ENCODE measurements around the gene HELZ2. TPM values are rescaled to one million over a fixed set of nuclear protein-coding genes. Genes with fewer than 3 reads are reported as not detected.

HELZ2 gene
- total and polyA plus RNA-seq, 4 donors, result 2.3 to 41.6 (median 14.0) TPM

GRCh38 chr20:63540417-63541186 is 33.4 kb downstream of the HELZ2 start:
- no peak overlapping the region for H3K4me3 ChIP-seq (ENCODE audit: low read length in 2 of 2)
- H3K36me3 ChIP-seq (ENCODE audit: control insufficient read depth in 1 of 2, insufficient read depth in 2 of 2, low read length in 1 of 2), result no peaks in the 10 kb centered on the region
- ATAC-seq (ENCODE audit: low FRiP score) (no peak), DNase-seq (no peak)
- no peaks in the 10 kb centered on the region for H3K27me3 ChIP-seq (ENCODE audit: control insufficient read depth in 1 of 2, insufficient read depth in 2 of 2, low read length in 1 of 2)
- H3K4me1 ChIP-seq (ENCODE audit: control insufficient read depth in 1 of 2, insufficient read depth in 2 of 2, low read length in 2 of 2), result no peaks in the 10 kb centered on the region
- no peaks in the 10 kb centered on the region for H3K9me3 ChIP-seq (ENCODE audit: control insufficient read depth, low read length)
- H3K27ac ChIP-seq (ENCODE audit: low read depth in 1 of 2, low read length in 2 of 2), result no peak overlapping the region
- WGBS, 2 donors, result 52 to 59% methylated on average over 49 of the region's 49 CpGs
- intact Hi-C loops (cut with DNase I), result no loop called here

GRCh38 chr20:63539441-63540370 is 34.3 kb downstream of the HELZ2 start:
- no peak for DNase-seq

GRCh38 chr20:63539092-63539430 is 35.0 kb downstream of the HELZ2 start:
- ATAC-seq (ENCODE audit: low FRiP score) (no peak), DNase-seq (no peak)
- WGBS, 2 donors, result 88 to 94% methylated on average over 12 of the region's 12 CpGs
- Histone ChIP-seq H3K27ac (ENCODE audit: low read depth in 1 of 2, low read length in 2 of 2) (no peak overlapping the region), H3K27me3 (ENCODE audit: control insufficient read depth in 1 of 2, insufficient read depth in 2 of 2, low read length in 1 of 2) (no peaks in the 10 kb centered on the region), H3K4me1 (ENCODE audit: control insufficient read depth in 1 of 2, insufficient read depth in 2 of 2, low read length in 2 of 2) (no peaks in the 10 kb centered on the region), H3K9me3 (ENCODE audit: control insufficient read depth, low read length) (no peaks in the 10 kb centered on the region), H3K4me3 (ENCODE audit: low read length in 2 of 2) (no peak overlapping the region), H3K36me3 (ENCODE audit: control insufficient read depth in 1 of 2, insufficient read depth in 2 of 2, low read length in 1 of 2) (no peaks in the 10 kb centered on the region)
- intact Hi-C loops (cut with DNase I), result loop anchor here in 1 of 2 donors (5.0 to 10.0 kb wide), 3 partner anchors 116 to 323 kb away; partner anchors contain the start of genes ABHD16B, RTEL1 and STMN3

More at GRCh38 chr20:63539441-63540370, 34.3 kb downstream of the HELZ2 start:
- intact Hi-C loops (cut with DNase I), result loop anchor here in 1 of 2 donors (5.0 to 10.0 kb wide), 3 partner anchors 115 to 323 kb away; partner anchors contain the start of genes ABHD16B, RTEL1 and STMN3
- ATAC-seq (ENCODE audit: low FRiP score), result no peak
- 89 to 94% methylated on average over 27 to 29 of the region's 29 CpGs for WGBS, 2 donors
- Histone ChIP-seq H3K4me3 (ENCODE audit: low read length in 2 of 2) (no peak overlapping the region), H3K27me3 (ENCODE audit: control insufficient read depth in 1 of 2, insufficient read depth in 2 of 2, low read length in 1 of 2) (no peaks in the 10 kb centered on the region), H3K27ac (ENCODE audit: low read depth in 1 of 2, low read length in 2 of 2) (no peak overlapping the region), H3K36me3 (ENCODE audit: control insufficient read depth in 1 of 2, insufficient read depth in 2 of 2, low read length in 1 of 2) (no peaks in the 10 kb centered on the region), H3K4me1 (ENCODE audit: control insufficient read depth in 1 of 2, insufficient read depth in 2 of 2, low read length in 2 of 2) (no peaks in the 10 kb centered on the region), H3K9me3 (ENCODE audit: control insufficient read depth, low read length) (no peaks in the 10 kb centered on the region)

- DNase-seq (no peak), ATAC-seq (ENCODE audit: low FRiP score) (peak; percentile 33)
- Histone ChIP-seq H3K4me3 (ENCODE audit: low read length in 2 of 2) (no peak overlapping the region), H3K27me3 (ENCODE audit: control insufficient read depth in 1 of 2, insufficient read depth in 2 of 2, low read length in 1 of 2) (no peaks in the 10 kb centered on the region), H3K4me1 (ENCODE audit: control insufficient read depth in 1 of 2, insufficient read depth in 2 of 2, low read length in 2 of 2) (no peaks in the 10 kb centered on the region), H3K36me3 (ENCODE audit: control insufficient read depth in 1 of 2, insufficient read depth in 2 of 2, low read length in 1 of 2) (no peaks in the 10 kb centered on the region), H3K27ac (ENCODE audit: low read depth in 1 of 2, low read length in 2 of 2) (no peak overlapping the region), H3K9me3 (ENCODE audit: control insufficient read depth, low read length) (no peaks in the 10 kb centered on the region)
- intact Hi-C loops (cut with DNase I), result loop anchor here in 1 of 2 donors (1.0 to 10.0 kb wide), 4 partner anchors 116 to 436 kb away; partner anchors contain the start of genes ABHD16B, RTEL1 and STMN3
- WGBS, 2 donors, result 48 to 52% methylated on average over 26 to 27 of the region's 27 CpGs
Observed at GRCh38 chr20:63538204-63539091, 35.6 kb downstream of the HELZ2 start.

GRCh38 chr20:63537525-63538203 is 36.4 kb downstream of the HELZ2 start:
- no peaks in the 10 kb centered on the region for H3K9me3 ChIP-seq (ENCODE audit: control insufficient read depth, low read length)
- H3K36me3 ChIP-seq (ENCODE audit: control insufficient read depth in 1 of 2, insufficient read depth in 2 of 2, low read length in 1 of 2), result no peaks in the 10 kb centered on the region
- no peak overlapping the region for H3K27ac ChIP-seq (ENCODE audit: low read depth in 1 of 2, low read length in 2 of 2)
- DNase-seq (peak; percentile 94), ATAC-seq (ENCODE audit: low FRiP score) (peak; percentile 90)
- H3K4me3 ChIP-seq (ENCODE audit: low read length in 2 of 2), result no peak overlapping the region
- intact Hi-C loops (cut with DNase I), result loop anchor here (1.0 to 10.0 kb wide), 5 partner anchors 117 to 437 kb away; partner anchors contain the start of genes ABHD16B (in 1 of the 2), RTEL1 (in 1 of the 2) and STMN3 (in 1 of the 2)
- 15 to 17% methylated on average over 26 to 34 of the region's 34 CpGs for WGBS, 2 donors
- H3K27me3 ChIP-seq (ENCODE audit: control insufficient read depth in 1 of 2, insufficient read depth in 2 of 2, low read length in 1 of 2), result no peaks in the 10 kb centered on the region
- no peaks in the 10 kb centered on the region for H3K4me1 ChIP-seq (ENCODE audit: control insufficient read depth in 1 of 2, insufficient read depth in 2 of 2, low read length in 2 of 2)

GRCh38 chr20:63536997-63537524 is 37.0 kb downstream of the HELZ2 start, which contains the start of gene PTK6:
Gene PTK6 (minus strand): TSS chr20:63537376. CDS start chr20:63537314, 62 bp downstream.
- Histone ChIP-seq H3K27ac (ENCODE audit: low read depth in 1 of 2, low read length in 2 of 2) (no peak within 1 kb of the TSS), H3K4me3 (ENCODE audit: low read length in 2 of 2) (no peak within 1 kb of the TSS), H3K4me1 (ENCODE audit: control insufficient read depth in 1 of 2, insufficient read depth in 2 of 2, low read length in 2 of 2) (no peaks in the 10 kb centered on the region), H3K27me3 (ENCODE audit: control insufficient read depth in 1 of 2, insufficient read depth in 2 of 2, low read length in 1 of 2) (no peaks in the 10 kb centered on the region), H3K36me3 (ENCODE audit: control insufficient read depth in 1 of 2, insufficient read depth in 2 of 2, low read length in 1 of 2) (no peaks in the 10 kb centered on the region), H3K9me3 (ENCODE audit: control insufficient read depth, low read length) (no peaks in the 10 kb centered on the region)
- 82 to 84% methylated on average over 26 to 29 of the region's 29 CpGs for WGBS, 2 donors
- DNase-seq (peak in 1 of 2 donors; percentile 79), ATAC-seq (ENCODE audit: low FRiP score) (peak; percentile 13)
- intact Hi-C loops (cut with DNase I), result loop anchor here (2.0 to 10.0 kb wide), 4 partner anchors 118 to 438 kb away; partner anchors contain the start of genes ABHD16B (in 1 of the 2), RTEL1 (in 1 of the 2) and STMN3 (in 1 of the 2)

GRCh38 chr20:63536241-63536977 is 37.6 kb downstream of the HELZ2 start:
- intact Hi-C loops (cut with DNase I), result loop anchor here (2.0 to 10.0 kb wide), 4 partner anchors 118 to 438 kb away; partner anchors contain the start of genes ABHD16B (in 1 of the 2), RTEL1 (in 1 of the 2) and STMN3 (in 1 of the 2)
- no peaks in the 10 kb centered on the region for H3K4me1 ChIP-seq (ENCODE audit: control insufficient read depth in 1 of 2, insufficient read depth in 2 of 2, low read length in 2 of 2)
- no peaks in the 10 kb centered on the region for H3K9me3 ChIP-seq (ENCODE audit: control insufficient read depth, low read length)
- no peak overlapping the region for H3K27ac ChIP-seq (ENCODE audit: low read depth in 1 of 2, low read length in 2 of 2)
- H3K36me3 ChIP-seq (ENCODE audit: control insufficient read depth in 1 of 2, insufficient read depth in 2 of 2, low read length in 1 of 2), result no peaks in the 10 kb centered on the region
- no peaks in the 10 kb centered on the region for H3K27me3 ChIP-seq (ENCODE audit: control insufficient read depth in 1 of 2, insufficient read depth in 2 of 2, low read length in 1 of 2)
- DNase-seq (peak in 1 of 2 donors; percentile 53), ATAC-seq (ENCODE audit: low FRiP score) (no peak)
- no peak overlapping the region for H3K4me3 ChIP-seq (ENCODE audit: low read length in 2 of 2)
- 47 to 56% methylated on average over 35 of the region's 35 CpGs for WGBS, 2 donors

Measured in aorta (tissue), 5 donors.